GM04503 (cell line): ENCODE measurements around the gene WNK4.

ENCODE experiments used
- DNase-seq: peaks from one replicate; pipeline ENCODE4 v3.0.0-alpha.2; 2012; ENCODE audit warnings: low read depth

WNK4 gene

DNA sequence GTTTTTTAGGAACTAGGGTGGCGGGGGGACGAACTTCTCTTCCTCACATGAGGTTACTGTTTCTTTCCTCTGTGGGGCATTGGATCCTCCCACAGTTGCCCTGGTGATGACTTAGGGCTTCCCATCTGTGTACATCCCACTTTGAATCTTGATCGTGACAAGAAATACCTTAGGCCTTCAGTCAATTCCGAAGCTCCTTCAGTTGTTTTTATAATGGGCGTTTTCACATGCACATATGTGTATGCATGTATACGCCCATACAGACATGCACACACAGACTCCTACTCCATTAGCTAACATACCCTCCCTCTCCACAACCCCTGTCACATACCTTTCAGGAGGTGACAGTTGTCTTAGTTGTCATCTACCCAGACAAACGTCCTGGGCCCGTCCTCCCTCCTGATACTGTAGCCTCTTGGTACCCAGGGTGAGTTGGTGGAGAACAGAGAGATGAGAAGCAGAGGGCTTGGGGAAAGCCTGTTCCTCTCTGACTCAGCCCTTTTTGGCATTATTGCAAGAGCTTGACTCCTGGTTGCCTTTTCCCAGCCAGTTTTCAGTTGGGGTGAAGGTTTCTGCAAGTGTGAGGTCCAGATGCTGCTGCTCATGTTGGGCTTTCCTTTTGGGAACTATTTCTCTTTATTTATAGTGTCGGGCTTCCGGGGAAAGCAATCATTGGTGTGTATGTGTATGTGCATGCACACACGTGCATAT lies 61.7 kb downstream of the WNK4 start:
- no peak for DNase-seq

DNA sequence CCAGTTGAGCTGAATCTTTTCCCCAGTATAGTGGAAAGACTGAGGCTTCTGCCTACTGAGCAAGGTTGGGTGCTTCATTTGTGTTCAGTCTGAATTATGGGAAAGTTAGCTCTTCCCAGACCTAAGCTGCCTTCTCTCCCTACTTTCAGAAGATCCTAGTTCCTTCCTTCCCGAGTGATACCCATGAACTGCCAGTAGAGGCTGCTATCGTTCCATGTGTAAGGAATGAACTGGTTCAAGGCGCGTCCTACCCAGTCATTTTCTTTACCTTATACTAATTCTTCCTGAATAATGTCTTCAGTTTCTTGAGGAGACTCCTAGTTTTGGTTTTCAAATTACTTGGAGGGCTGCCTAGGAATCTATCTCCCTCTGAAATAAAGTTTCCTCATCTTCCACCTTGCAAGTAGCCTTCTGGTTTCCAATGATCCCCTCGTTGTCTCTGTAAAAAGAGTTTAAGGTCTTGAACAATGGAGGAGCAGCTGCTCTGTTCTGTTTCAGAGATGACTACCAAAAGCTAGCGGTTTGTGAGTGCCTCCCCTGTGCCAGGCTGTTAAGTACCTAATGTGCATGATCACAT lies 63.0 kb downstream of the WNK4 start:
- DNase-seq = peak; percentile 15

DNA sequence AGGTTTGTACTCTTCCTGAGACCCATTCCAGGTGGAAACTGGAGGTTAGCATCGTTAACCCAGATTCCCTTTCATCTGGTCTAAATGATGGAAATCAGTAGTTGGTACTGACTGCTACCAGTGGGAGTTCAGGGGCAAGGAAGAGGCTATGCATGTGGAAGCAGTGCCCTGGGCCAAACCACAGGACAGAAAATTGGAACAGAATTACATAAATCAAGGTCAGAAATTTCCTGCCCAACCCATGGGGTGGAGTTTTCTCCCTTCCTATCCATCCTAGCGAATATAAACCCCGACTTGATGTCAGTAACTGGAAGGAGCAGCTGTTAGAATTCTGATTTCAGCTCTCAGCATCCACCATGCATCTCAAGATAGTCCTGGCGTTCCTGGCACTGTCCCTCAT lies 63.9 kb downstream of the WNK4 start, which contains the start of gene AOC2:
AOC2 (plus strand) TSS at position 310 of the 400 bp plus-strand sequence; CDS start at position 357, 47 bp downstream.
- DNase-seq = peak; percentile 16

- no peak for DNase-seq
These were observed 64.5 kb downstream of the WNK4 start for GRCh38 chr17:42844761-42845555.

- DNase-seq = no peak
These were observed 65.1 kb downstream of the WNK4 start for GRCh38 chr17:42845556-42845917.

- no peak for DNase-seq
These were observed 65.6 kb downstream of the WNK4 start for GRCh38 chr17:42845918-42846593.
